ENCODE data around the gene B4GALT1.

The B4GALT1 gene

GRCh38 chr9:33125461-33125860, 41.7 kb downstream of the B4GALT1 start:
- no peaks in the 10 kb centered on the region for H3K27me3 ChIP-seq (ENCODE audit: insufficient read depth, poor library complexity, severe bottlenecking)
- no peaks in the 10 kb centered on the region for H3K9me3 ChIP-seq (ENCODE audit: severe bottlenecking)
- no peak overlapping the region for H3K4me3 ChIP-seq (ENCODE audit: severe bottlenecking)
- peaks cover 9% of the 10 kb centered on the region for H3K4me1 ChIP-seq (ENCODE audit: insufficient read depth, poor library complexity, severe bottlenecking)
- ATAC-seq (ENCODE audit: low read depth) (no peak), DNase-seq (ENCODE audit: low spot score) (no peak)
- peaks cover 83% of the 10 kb centered on the region for H3K36me3 ChIP-seq (ENCODE audit: low read depth)
- H3K27ac ChIP-seq (ENCODE audit: poor library complexity, severe bottlenecking) = no peak overlapping the region
- no peak for TF ChIP-seq CTCF (IDR thresholded peaks at IDR 0.05; ENCODE audit: poor library complexity, severe bottlenecking)

GRCh38 chr9:33124751-33125381, 42.3 kb downstream of the B4GALT1 start:
- H3K4me1 ChIP-seq (ENCODE audit: insufficient read depth, poor library complexity, severe bottlenecking) = peaks cover 3% of the 10 kb centered on the region
- no peak for ATAC-seq (ENCODE audit: low read depth)
- no peaks in the 10 kb centered on the region for H3K27me3 ChIP-seq (ENCODE audit: insufficient read depth, poor library complexity, severe bottlenecking)
- TF ChIP-seq CTCF (IDR thresholded peaks at IDR 0.05; ENCODE audit: poor library complexity, severe bottlenecking) = no peak
- peaks cover 82% of the 10 kb centered on the region for H3K36me3 ChIP-seq (ENCODE audit: low read depth)
- no peak overlapping the region for H3K27ac ChIP-seq (ENCODE audit: poor library complexity, severe bottlenecking)
- no peak for DNase-seq (ENCODE audit: low spot score)
- no peak overlapping the region for H3K4me3 ChIP-seq (ENCODE audit: severe bottlenecking)
- H3K9me3 ChIP-seq (ENCODE audit: severe bottlenecking) = no peaks in the 10 kb centered on the region

GRCh38 chr9:33124046-33124445, 43.1 kb downstream of the B4GALT1 start:
- Histone ChIP-seq H3K36me3 (ENCODE audit: low read depth) (peaks cover 82% of the 10 kb centered on the region), H3K4me3 (ENCODE audit: severe bottlenecking) (no peak overlapping the region), H3K4me1 (ENCODE audit: insufficient read depth, poor library complexity, severe bottlenecking) (no peaks in the 10 kb centered on the region), H3K27me3 (ENCODE audit: insufficient read depth, poor library complexity, severe bottlenecking) (no peaks in the 10 kb centered on the region), H3K27ac (ENCODE audit: poor library complexity, severe bottlenecking) (no peak overlapping the region), H3K9me3 (ENCODE audit: severe bottlenecking) (no peaks in the 10 kb centered on the region)
- no peak for ATAC-seq (ENCODE audit: low read depth)
- TF ChIP-seq CTCF (IDR thresholded peaks at IDR 0.05; ENCODE audit: poor library complexity, severe bottlenecking) = no peak
- DNase-seq (ENCODE audit: low spot score) = no peak

- no peak for TF ChIP-seq CTCF (IDR thresholded peaks at IDR 0.05; ENCODE audit: poor library complexity, severe bottlenecking)
- H3K36me3 ChIP-seq (ENCODE audit: low read depth) = peaks cover 82% of the 10 kb centered on the region
- DNase-seq (ENCODE audit: low spot score) = no peak
- no peaks in the 10 kb centered on the region for H3K27me3 ChIP-seq (ENCODE audit: insufficient read depth, poor library complexity, severe bottlenecking)
- no peaks in the 10 kb centered on the region for H3K9me3 ChIP-seq (ENCODE audit: severe bottlenecking)
- no peak overlapping the region for H3K4me3 ChIP-seq (ENCODE audit: severe bottlenecking)
- no peaks in the 10 kb centered on the region for H3K4me1 ChIP-seq (ENCODE audit: insufficient read depth, poor library complexity, severe bottlenecking)
- H3K27ac ChIP-seq (ENCODE audit: poor library complexity, severe bottlenecking) = no peak overlapping the region
- ATAC-seq (ENCODE audit: low read depth) = no peak; the same call in 2 of the 3 replicates
Measured at GRCh38 chr9:33123407-33124031, 43.6 kb downstream of the B4GALT1 start.

GRCh38 chr9:33120620-33121019, 46.5 kb downstream of the B4GALT1 start:
- no peak for TF ChIP-seq CTCF (IDR thresholded peaks at IDR 0.05; ENCODE audit: poor library complexity, severe bottlenecking)
- H3K27ac ChIP-seq (ENCODE audit: poor library complexity, severe bottlenecking) = no peak overlapping the region
- H3K36me3 ChIP-seq (ENCODE audit: low read depth) = peaks cover 78% of the 10 kb centered on the region
- no peak for ATAC-seq (ENCODE audit: low read depth)
- no peak overlapping the region for H3K4me3 ChIP-seq (ENCODE audit: severe bottlenecking)
- H3K9me3 ChIP-seq (ENCODE audit: severe bottlenecking) = no peaks in the 10 kb centered on the region
- no peak for DNase-seq (ENCODE audit: low spot score)
- peaks cover 11% of the 10 kb centered on the region for H3K4me1 ChIP-seq (ENCODE audit: insufficient read depth, poor library complexity, severe bottlenecking)
- no peaks in the 10 kb centered on the region for H3K27me3 ChIP-seq (ENCODE audit: insufficient read depth, poor library complexity, severe bottlenecking)

All from RWPE2 (cell line).